HG02840 (cell line): ENCODE measurements around the gene DNAJB2.

ENCODE experiments used
- ATAC-seq: cut with Tn5 transposase; IDR thresholded peaks from one replicate; pipeline ENCODE4 v1.9.1; 2021; ENCODE audit warnings: mild to moderate bottlenecking, moderate library complexity, moderate number of reproducible peaks; ENCODE audit not compliant: unreplicated experiment, low FRiP score

The DNAJB2 gene

DNA sequence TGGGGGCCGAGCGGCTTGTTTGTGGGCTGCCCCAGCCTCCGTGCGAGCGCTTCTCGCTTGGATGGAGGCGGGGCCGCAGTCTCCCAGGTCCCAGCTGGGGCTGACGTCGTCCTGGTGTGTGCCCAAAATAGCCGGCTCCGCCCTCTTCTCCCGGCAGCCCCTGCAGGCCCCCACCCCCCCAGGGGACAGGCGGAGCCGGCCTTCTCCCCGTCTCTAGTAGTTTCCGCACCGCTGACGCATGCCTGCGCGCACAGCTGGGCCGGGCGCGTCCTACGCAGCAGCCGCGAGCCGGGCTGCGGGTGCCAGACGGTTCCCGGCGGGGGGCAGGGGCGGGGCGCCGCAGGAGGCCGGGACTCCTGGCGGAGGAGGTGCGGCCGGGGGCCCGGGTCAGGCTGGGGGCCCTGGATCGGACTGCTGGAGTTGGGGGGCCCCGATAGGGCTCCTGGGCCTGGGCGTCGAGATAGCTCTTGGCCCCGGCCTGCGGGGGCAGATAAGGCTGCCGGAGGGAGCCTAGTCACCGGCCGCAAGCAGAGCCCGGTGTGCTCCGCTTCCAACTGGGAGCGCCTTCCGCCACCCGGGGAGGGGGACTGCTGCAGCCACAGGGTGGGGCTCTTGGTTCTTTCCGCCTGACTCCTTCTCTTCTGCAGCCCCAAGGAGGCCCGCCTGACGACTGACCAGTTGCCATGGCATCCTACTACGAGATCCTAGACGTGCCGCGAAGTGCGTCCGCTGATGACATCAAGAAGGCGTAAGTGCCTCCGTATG is at the start of gene DNAJB2:
TSS of gene DNAJB2 (plus strand) at position 216 of the 765 bp plus-strand sequence. CDS start at position 684, 468 bp downstream.
- peak; percentile 88 for ATAC-seq

DNA sequence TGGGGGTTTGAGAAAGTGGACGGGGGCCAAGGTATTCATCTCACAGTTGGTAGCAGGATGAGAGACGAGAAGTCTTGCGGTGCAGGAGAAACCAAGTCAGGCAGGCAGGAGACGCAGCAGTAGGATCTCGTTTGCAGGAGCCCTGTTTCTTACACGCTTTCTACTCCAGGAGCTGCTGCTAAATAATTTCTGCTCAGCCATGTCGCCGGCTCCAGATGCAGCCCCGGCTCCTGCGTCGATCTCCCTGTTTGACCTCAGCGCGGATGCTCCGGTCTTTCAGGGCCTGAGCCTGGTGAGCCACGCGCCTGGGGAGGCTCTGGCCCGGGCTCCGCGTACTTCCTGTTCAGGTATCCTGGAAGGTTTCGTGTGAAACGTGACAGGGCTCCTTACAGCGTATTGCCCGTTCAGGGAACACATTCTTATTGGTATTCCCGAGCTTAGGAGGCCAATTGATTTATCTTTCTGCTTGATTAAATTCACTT is 49.1 kb upstream of the DNAJB2 start:
- peak; percentile 4 for ATAC-seq

DNA sequence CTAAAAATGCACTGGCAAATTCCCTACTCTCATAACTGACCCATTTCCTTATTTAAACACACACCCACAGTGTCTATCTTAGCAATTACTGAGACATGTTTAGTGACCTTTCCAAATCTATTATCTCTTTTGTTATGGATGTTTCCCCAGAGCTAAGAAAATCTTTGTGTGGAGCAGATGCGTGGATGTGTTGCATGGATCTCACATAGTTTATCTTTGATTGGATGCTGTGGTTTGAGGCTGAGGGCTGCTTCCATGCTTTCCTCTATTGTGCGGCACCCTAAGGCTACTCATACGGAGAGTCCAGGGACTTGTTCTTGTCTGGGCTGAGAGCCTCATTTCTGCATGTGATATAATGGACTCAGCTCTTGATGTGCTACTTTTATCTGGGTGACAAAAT is 44.8 kb upstream of the DNAJB2 start:
- no peak for ATAC-seq

DNA sequence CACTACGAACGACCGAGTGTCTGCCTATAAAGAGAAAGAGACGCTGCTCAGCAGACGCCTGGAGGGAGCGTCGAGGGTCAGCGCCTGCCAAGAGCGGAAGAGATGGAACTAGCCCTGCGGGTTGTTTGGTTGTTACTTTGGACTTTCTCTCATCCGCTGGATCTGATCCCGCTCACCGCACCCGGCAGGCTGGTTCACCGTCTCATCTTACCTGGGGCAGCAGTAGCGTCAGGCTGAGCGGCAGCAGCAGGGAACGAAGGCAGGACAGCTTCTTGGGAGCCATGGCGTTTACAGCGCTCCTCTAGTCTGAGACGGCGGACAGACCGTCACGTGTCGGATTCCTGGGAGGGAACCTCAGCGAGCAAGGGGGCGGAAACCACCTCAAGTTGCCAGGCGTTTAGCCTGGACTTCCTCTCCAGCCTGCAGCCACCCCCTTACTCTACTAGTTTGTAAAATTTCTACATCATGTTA is 35.8 kb upstream of the DNAJB2 start:
- ATAC-seq = no peak

DNA sequence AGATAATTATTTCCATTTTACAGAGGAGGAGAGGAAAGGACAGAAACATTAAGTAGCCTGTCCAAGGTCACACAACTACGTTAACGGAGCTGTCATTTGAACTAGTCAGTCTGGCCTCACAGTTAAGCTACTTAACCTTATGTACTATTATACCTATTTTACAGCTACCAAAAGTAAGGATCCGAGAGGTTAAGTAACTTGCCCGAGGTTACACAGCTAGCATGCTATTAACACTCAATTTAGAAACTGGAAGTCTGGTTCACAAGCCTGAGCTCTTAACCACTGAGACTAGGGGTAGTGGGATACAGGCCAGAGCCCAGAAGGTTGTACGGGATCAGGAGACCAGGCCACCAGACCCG is 34.4 kb upstream of the DNAJB2 start:
- ATAC-seq = no peak

DNA sequence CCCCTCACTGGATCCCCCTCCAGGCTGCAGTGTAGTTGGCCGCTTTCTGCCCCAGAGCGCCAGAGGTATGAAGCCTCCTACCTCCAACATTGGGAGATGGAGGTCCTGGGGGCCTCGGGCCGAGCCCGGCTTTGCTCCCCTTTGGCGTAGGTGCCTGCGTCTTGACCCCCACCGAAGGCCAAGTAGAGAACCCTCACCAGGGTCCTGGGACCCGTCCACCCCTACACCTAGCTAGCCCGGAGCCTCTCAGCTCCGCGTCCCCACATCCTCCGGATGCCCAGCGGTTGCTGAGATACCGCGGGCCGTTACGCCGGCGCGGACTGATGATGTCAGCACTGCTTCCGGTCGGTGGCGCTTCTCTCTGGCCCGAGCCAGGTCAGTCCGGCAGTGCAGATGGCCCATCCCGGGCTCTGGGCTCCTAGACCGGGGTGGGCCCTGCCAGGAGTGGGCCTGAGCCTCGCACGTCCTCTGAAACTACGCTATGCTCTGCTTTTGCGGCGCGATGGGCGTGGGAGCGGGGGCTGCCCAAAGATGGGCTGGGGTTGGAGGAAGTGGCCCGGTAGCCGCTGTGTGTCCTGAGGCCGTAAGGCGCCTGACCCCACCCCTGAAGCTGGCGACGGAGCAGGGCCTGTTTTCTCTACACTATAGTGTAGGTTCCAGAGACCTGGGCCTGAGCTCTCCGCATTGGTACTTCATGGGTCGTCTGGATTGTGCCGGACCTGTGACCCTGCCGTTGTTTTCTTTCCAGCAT is 33.8 kb upstream of the DNAJB2 start, which contains the start of the genes GLB1L and STK16:
TSS of gene GLB1L (minus strand) at position 297 of the 751 bp plus-strand sequence. CDS start 1,871 bp downstream, outside the sequence.
TSS of gene STK16 (plus strand) at position 332 of the 751 bp plus-strand sequence. CDS start 521 bp downstream, outside the sequence.
- ATAC-seq = peak; percentile 64

DNA sequence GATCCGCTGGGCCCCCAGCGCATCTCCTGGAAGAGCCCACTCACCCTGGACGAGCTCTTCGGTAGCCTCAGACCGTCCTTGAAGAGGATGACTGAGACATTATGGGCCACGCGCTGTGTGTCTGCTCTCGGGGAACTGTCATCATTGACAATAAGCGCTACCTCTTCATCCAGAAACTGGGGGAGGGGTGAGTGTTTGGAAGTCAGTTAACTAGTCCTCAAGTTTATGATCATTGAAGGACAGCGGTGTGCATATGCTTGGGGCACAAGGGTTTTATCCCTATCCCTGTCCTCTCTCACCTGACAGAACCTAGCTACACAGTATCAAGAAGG is 33.3 kb upstream of the DNAJB2 start:
- ATAC-seq = no peak

DNA sequence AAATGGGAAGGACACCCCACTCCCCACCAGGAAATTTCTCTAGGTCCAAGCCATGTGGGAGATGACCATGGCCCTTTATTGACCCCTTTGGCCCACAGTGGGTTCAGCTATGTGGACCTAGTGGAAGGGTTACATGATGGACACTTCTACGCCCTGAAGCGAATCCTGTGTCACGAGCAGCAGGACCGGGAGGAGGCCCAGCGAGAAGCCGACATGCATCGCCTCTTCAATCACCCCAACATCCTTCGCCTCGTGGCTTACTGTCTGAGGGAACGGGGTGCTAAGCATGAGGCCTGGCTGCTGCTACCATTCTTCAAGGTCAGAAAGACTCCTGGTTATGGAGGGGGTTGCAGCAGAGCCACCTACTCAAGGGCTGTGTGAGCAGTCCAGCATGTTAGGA is 32.6 kb upstream of the DNAJB2 start:
- no peak for ATAC-seq

DNA sequence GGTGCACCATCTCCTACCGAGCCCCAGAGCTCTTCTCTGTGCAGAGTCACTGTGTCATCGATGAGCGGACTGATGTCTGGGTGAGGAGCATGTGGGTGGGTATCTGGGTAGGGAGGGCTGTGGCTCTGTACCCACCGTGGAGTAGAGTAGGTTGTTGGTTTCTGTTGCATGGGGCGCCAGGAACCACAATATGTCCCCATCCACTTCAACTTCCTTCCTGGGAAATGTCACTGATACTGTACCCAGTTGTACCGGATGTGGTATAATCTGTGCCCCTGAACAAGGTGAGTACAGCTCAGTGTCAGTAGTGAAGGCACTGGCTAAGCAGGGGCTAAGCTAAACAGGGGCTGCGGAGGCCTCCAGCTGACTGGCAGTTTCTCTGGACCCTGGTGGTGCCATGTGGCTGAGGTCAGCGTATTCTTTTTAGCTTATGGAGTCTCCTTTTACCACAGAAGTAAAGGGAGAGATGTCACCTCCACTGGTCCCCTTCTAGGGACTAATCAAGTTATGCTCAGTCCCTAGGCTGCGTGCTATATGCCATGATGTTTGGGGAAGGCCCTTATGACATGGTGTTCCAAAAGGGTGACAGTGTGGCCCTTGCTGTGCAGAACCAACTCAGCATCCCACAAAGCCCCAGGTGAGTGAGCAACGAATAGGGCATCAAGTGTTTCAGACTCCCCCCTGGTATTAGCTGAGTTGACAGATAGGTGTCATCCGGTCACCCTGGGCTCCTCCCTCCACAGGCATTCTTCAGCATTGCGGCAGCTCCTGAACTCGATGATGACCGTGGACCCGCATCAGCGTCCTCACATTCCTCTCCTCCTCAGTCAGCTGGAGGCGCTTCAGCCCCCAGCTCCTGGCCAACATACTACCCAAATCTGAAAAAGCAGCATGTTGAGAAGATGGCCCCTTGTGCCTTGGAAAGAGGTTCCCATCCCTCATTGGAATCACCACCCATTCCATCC is 31.2 kb upstream of the DNAJB2 start:
- no peak for ATAC-seq

DNA sequence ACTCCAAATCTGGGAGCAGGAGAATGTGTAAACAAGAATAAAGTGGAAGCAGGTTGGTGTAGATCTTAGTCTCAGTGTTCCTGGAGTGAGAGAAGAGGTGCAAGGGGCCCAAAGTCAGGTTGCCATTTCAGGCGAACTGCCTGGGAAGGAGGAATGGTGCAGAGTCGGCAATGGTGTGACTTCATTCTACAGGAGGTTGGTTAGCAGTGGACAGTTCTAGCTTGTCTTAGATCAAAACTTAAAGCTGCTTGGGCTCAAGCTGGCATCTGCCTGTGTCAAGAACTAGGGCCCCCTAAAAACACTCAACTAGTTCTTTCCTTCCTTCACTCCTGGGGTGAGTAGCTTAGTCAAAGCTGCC is 30.3 kb upstream of the DNAJB2 start:
- ATAC-seq = no peak

DNA sequence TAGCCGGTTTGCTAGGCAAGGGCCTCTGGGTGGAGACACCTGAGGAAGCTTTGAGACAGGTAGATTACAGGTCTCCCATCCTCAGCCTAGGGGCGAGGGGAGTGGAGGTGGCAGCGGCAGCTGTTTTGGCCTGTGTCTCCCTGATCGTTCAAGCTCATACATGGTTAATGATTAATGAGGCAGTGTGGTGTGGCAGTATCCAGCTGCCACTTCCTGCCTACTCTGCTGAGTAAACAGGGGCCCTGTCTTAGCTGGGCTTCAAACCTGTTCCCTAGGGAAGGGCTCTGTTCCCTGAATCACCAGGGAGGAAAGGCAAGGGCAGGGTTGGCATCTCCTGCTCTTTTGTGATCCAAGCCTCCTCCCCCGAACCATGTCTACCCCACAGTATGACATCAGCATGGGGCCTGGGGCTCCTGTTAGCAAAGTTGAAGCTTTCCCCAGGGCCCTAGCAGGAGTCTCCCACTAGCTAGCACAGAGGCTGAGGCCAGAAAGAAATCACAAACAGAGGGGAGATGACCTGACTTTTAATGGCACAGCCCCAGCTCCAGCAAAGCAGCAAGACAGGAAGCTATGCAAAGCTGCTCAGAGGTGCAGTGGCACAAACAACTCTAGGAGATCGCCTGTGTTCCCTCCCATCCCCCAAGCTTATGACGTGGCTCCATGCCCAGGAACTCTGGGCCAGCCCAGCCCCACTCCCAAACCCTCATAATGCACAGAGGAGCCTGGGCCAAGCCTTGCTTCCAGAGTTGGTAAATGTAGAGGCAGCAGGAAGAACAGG is 29.8 kb upstream of the DNAJB2 start:
- peak; percentile 43 for ATAC-seq

DNA sequence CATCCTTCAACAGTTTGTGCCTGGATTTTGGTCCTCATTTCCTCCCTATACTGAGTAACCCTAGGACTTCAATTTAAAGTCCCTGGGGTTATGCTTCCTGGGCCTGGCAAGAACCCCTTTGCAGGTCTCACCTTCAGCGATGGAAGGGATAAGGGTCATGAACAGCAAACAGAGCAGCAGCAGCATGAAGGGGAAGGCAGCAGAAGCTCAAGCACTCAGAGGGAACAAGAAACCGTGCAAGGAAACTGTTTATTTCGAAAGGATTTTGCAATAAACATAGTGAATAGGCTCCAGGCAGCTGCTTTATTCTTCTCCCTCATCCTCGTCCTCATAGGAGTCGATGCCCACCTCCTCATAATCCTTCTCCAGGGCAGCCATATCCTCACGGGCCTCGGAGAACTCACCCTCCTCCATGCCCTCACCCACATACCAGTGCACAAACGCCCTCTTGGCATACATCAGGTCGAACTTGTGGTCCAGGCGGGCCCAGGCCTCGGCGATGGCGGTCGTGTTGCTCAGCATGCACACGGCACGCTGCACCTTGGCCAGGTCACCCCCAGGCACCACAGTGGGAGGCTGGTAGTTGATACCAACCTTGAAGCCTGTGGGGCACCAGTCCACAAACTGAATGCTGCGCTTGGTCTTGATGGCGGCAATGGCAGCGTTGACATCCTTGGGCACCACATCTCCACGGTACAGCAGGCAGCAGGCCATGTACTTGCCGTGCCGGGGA is 29.0 kb upstream of the DNAJB2 start:
- ATAC-seq = no peak

DNA sequence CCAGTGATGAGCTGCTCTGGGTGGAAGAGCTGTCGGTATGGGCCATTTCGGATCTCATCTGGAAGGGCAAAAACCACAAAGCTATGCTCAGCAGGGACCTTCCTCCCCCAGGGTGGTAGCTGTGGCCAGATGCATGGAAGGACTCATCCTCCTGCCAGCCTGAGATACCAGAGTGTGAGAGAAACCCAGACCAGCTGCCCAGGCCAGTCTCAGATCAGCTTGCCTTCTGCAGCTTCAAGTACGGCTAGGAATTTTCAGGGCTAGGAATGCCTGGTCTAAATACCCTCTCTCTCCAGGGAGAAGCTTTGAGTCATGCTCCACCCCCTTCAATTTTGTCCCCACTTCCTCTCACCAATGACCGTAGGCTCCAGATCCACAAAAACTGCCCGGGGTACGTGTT is 27.5 kb upstream of the DNAJB2 start:
- ATAC-seq = no peak

DNA sequence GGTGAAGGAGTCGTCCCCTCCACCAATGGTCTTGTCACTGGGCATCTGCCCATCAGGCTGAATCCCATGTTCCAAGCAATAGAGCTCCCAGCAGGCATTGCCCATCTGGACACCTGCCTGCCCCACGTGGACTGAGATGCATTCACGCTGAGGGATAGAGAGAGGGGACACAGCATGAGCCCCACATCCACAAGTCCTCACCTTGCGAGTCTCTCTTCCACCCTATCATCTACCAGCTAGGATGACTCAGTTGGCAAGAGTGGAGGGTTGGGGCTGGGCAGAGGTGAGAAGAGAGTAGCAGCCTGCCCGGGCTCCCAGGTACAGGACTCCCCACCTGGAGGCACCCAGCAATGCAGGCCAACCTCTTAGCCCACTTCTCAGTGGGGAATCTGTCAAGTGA is 27.1 kb upstream of the DNAJB2 start:
- ATAC-seq = no peak

DNA sequence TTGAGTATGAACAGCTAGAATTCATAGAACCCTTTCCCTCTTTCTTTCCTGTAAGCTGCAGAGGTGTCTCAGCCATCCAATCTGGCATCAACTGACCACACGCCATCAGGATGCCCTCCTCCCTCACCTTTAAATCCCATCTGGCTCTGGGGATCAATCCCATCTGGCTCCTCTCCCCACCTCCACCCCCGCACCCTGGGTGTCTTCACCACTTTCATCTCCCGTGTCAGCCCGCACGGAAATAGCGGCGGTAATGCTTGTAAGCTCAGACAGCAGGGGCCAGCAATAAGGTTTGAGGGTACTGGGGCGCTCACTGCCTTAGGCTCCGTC is 26.6 kb upstream of the DNAJB2 start:
- no peak for ATAC-seq

DNA sequence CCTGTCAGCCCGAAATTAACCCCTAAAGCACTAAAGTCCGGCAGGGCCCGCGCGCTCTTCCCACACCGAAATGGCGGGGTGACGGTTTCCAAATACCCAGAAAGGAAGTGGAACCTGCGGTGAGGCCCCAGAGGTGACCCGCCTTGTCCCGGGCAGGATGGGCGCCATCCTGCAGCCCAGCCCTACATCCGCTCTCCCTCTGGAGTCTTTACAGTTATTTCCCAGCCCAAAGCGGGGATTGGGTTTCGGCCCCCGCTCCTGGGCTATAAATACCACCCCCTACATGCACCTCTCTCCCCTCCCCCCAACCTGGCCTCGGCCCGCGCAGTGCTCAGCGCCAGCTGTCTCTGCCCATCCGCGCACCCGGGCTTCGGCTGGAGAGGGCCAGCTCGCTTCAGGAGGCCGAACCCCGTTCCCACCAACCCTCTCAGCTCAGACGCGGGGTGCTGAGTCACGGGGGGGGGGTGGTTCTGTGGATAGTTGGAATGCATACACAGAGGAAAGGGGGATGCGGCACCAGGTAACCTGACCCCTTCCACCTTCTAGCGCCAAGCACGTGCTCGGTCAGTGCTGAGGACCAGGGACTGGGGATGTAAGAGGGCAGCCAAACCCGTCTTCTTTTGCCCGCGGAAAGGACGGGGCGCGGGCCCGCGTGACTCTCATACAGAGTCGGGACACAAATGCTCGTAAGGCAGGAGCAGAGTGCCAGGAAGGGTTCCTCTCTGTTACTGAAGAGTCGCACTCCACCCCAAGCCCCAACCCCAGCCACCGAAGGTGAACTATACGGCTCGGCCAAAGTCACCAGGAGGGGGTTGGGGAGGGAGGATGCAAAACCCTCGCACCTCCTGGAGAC is 26.0 kb upstream of the DNAJB2 start, which contains the start of gene TUBA4B:
TSS of gene TUBA4B (plus strand) at position 344 of the 853 bp plus-strand sequence. CDS start at position 509, 165 bp downstream.
- ATAC-seq = peak; percentile 8

DNA sequence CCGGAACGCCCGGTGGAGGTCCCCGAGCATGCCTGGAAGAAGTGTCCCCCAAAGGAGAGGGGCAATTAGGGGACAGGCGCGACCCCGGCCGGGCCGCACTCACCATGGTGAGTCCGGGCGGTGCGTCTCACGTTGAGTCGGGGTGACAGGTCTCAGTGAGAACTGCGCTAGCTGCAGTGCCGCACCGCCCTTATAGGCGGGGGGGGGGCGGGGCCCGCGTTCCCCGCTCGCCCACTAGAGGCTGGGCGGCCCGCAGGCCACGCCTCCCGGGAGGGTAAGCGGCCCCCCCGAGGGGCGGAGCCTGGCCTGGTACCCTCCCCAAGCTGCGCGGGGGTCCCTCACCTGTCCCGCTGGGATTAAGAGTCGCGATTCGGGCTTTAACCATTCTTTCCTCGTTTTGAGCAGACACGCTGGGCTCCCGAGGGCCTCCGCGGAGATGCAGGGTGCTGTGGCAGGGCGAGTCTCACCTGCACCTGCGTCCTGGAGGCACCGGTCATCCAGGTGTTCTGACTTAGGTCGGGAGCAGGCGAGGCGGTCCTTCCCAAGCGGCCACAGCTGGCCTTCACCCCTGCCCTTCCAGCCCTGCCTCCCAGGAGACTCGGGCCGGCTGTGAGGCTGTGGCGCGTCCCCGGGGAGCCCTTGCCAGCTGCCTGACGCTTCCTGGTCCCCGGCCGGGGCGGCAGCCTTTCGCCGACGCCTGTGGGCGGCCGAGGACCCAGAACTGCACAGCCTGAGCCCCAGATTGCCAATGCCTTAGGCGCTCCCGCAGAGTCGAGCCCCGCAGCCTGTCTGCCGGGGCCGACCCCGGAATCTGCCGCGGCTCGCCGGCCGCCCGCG is 25.2 kb upstream of the DNAJB2 start, which contains the start of gene TUBA4A:
TSS of gene TUBA4A (minus strand) at position 166 of the 837 bp plus-strand sequence. CDS start at position 106, 60 bp downstream.
- ATAC-seq = peak; percentile 51
